IPS-11a (cell line): ENCODE results near the gene ZC3H18.

Experiments
- H3K4me3 ChIP-seq: one replicate; pipeline ENCODE4 v1.5.1; 2013; ENCODE audit warnings: low read depth, low read length, control low read depth

The ZC3H18 gene

GRCh38 chr16:88532434-88533241 is 37.6 kb upstream of the ZC3H18 start:
- no peak overlapping the region for H3K4me3 ChIP-seq

GRCh38 chr16:88533381-88533917 is 36.8 kb upstream of the ZC3H18 start:
- H3K4me3 ChIP-seq: peak overlapping the region; percentile 43

- H3K4me3 ChIP-seq: peak overlapping the region; percentile 74
Measured at GRCh38 chr16:88533932-88534637, 36.1 kb upstream of the ZC3H18 start.

GRCh38 chr16:88534638-88535190 is 35.5 kb upstream of the ZC3H18 start:
- peak overlapping the region; percentile 74 for H3K4me3 ChIP-seq

GRCh38 chr16:88535191-88535856 is 34.9 kb upstream of the ZC3H18 start:
- peak overlapping the region; percentile 27 for H3K4me3 ChIP-seq

- no peak overlapping the region for H3K4me3 ChIP-seq
Measured at GRCh38 chr16:88535857-88536222, 34.4 kb upstream of the ZC3H18 start.

- no peak overlapping the region for H3K4me3 ChIP-seq
Measured at GRCh38 chr16:88536510-88536909, 33.7 kb upstream of the ZC3H18 start.

- H3K4me3 ChIP-seq: no peak overlapping the region
Measured at GRCh38 chr16:88536971-88537751, 33.0 kb upstream of the ZC3H18 start.

- no peak overlapping the region for H3K4me3 ChIP-seq
Measured at GRCh38 chr16:88537859-88538258, 32.3 kb upstream of the ZC3H18 start.

GRCh38 chr16:88538366-88539060 is 31.7 kb upstream of the ZC3H18 start:
- no peak overlapping the region for H3K4me3 ChIP-seq

GRCh38 chr16:88539261-88539651 is 30.9 kb upstream of the ZC3H18 start:
- H3K4me3 ChIP-seq: no peak overlapping the region

GRCh38 chr16:88539652-88540345 is 30.4 kb upstream of the ZC3H18 start:
- H3K4me3 ChIP-seq: no peak overlapping the region

- no peak overlapping the region for H3K4me3 ChIP-seq
Measured at GRCh38 chr16:88540346-88540977, 29.7 kb upstream of the ZC3H18 start.

GRCh38 chr16:88541831-88542616 is 28.2 kb upstream of the ZC3H18 start:
- no peak overlapping the region for H3K4me3 ChIP-seq

GRCh38 chr16:88543230-88543813 is 26.9 kb upstream of the ZC3H18 start:
- H3K4me3 ChIP-seq: no peak overlapping the region

- no peak overlapping the region for H3K4me3 ChIP-seq
Measured at GRCh38 chr16:88545781-88546180, 24.4 kb upstream of the ZC3H18 start.

GRCh38 chr16:88548131-88548874 is 21.9 kb upstream of the ZC3H18 start:
- H3K4me3 ChIP-seq: no peak overlapping the region
